ENCODE measurements around the gene PCYT1A. TPM values are rescaled to one million over a fixed set of nuclear protein-coding genes. Genes with fewer than 3 reads are reported as not detected.

PCYT1A gene
- total RNA-seq, 5 donors from 2014 or later (not counting 1 experiment from before 2014, with no cell fraction given) = 61.1 to 87.9 (median 64.1) TPM

DNA sequence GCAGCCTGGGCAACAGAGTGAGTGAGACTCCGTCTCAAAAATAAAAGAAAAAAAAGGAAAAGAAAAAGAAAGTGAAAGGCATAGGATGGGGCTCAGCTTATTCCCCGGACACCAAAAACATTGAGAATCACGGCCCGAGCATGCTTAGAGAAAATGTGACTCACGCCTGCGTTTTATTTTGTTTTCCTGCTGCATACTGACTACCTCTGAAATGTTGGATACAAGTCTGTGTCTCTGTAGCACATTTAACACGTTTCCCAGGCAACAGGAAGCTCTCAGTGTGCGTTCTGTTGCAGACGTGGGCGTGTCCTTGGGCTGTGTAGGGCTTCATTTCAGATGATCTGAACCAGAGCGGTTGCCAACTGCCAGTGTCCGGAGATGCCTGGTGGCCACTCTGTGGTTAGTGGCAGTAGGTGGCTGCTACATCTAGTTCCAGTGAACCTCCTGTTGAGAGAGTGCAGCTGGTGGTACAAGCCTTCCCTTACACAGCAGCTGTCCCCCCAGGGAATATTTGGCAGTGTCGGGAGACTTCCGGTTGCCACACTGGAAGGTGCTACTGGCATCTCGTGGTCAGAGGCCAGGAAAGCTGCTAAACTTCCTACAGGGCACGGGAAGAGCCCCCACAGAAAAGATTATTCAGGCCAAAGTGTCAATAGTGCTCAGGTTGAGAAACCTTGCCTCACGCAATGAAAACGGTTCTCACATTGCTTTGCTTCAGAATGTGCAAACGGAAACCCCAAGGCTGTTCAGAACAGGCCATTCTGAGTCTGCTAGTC, 68.1 kb downstream of the PCYT1A start:
- no peaks in the 10 kb centered on the region for H3K36me3 ChIP-seq (ENCODE audit: control insufficient read depth in 2 of 2, extremely low read depth in 1 of 2, insufficient read depth in 1 of 2, low read length in 1 of 2)
- CTCF ChIA-PET = interaction anchor here (1.1 to 1.2 kb wide), 2 partner anchors 144 to 146 kb away, joined by 3 read pairs; no protein-coding TSS in a partner anchor
- H3K4me1 ChIP-seq (ENCODE audit: control insufficient read depth in 1 of 2, extremely low read depth in 1 of 2, insufficient read depth in 2 of 2, low read length in 2 of 2) = peaks cover 4 to 15% of the 10 kb centered on the region in 2 experiments
- Mint-ChIP-seq H3K27me3 (no peaks in the 10 kb centered on the region), H3K4me3 (peak overlapping the region; percentile 71 to 81 (median 79)), H3K36me3 (no peaks in the 10 kb centered on the region), H3K4me1 (peaks cover 12 to 17% (median 16%) of the 10 kb centered on the region in 3 donors), H3K27ac (peak overlapping the region; percentile 76 to 79), H3K9me3 (no peaks in the 10 kb centered on the region)
- ATAC-seq (replicated peaks in 1 of 4) (peak; percentile 94 to 98 (median 94)), DNase-seq (peak in 34 of 35 experiments; percentile 35 to 78 (median 60))
- H3K27ac ChIP-seq (ENCODE audit: low read length) = peak overlapping the region; percentile 39
- H3K4me3 ChIP-seq (ENCODE audit: control insufficient read depth in 1 of 2, extremely low read depth in 1 of 2, low read length in 1 of 2) = peak overlapping the region; percentile 45 to 47
- H3K9me3 ChIP-seq = no peaks in the 10 kb centered on the region
- H3K27me3 ChIP-seq (replicated peaks in 1 of 2; ENCODE audit: control insufficient read depth in 2 of 2, extremely low read depth in 1 of 2, insufficient read depth in 2 of 2, low read length in 1 of 2) = no peaks in the 10 kb centered on the region
- 14% methylated on average over 17 of the region's 19 CpGs for WGBS (ENCODE audit: insufficient coverage)
- POLR2A ChIA-PET = no interaction called here

DNA sequence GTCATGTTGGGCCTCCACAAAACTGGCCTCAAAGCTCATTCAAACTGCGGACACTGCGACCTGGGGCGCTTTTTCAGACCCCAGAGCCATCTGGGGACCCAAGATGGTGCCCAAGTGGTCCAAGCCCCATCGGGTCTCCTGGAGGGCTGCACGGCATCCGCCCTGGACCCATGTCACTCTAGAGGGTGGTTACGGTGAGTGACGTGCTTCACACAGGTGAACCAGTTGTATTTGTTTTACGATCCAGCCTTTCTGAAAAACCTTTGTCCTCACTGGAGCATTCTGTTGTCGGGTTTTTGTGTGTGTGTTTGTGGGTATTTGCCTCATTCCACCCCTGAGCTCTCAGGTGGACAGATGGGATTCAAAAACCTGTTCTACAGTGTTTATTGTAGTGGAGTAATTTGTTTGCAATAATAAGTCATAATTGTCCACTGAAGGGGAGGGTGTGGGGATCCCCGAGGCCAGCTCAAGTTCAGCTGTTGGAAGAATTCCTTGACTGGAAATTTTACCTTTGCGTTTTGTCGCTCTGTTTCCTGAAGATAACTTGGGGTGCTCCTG, 69.3 kb downstream of the PCYT1A start:
- ChIA-PET CTCF (no interaction called here), POLR2A (no interaction called here)
- no peaks in the 10 kb centered on the region for H3K27me3 ChIP-seq (replicated peaks in 1 of 2; ENCODE audit: control insufficient read depth in 2 of 2, extremely low read depth in 1 of 2, insufficient read depth in 2 of 2, low read length in 1 of 2)
- Mint-ChIP-seq H3K36me3 (no peaks in the 10 kb centered on the region), H3K4me1 (peaks cover 12 to 17% (median 16%) of the 10 kb centered on the region in 3 donors), H3K4me3 (peak overlapping the region; percentile 9 to 34 (median 13)), H3K27ac (peak overlapping the region in 1 of 2 donors; percentile 79), H3K27me3 (no peaks in the 10 kb centered on the region), H3K9me3 (no peaks in the 10 kb centered on the region)
- no peak for ATAC-seq (replicated peaks in 1 of 4)
- H3K4me1 ChIP-seq (ENCODE audit: control insufficient read depth in 1 of 2, extremely low read depth in 1 of 2, insufficient read depth in 2 of 2, low read length in 2 of 2) = peaks cover 4 to 15% of the 10 kb centered on the region in 2 experiments
- no peaks in the 10 kb centered on the region for H3K9me3 ChIP-seq
- DNase-seq = no peak
- no peak overlapping the region for H3K4me3 ChIP-seq (ENCODE audit: control insufficient read depth in 1 of 2, extremely low read depth in 1 of 2, low read length in 1 of 2)
- H3K36me3 ChIP-seq (ENCODE audit: control insufficient read depth in 2 of 2, extremely low read depth in 1 of 2, insufficient read depth in 1 of 2, low read length in 1 of 2) = no peaks in the 10 kb centered on the region
- WGBS (ENCODE audit: insufficient coverage) = 91% methylated on average over 11 of the region's 13 CpGs
- H3K27ac ChIP-seq (ENCODE audit: low read length) = no peak overlapping the region

DNA sequence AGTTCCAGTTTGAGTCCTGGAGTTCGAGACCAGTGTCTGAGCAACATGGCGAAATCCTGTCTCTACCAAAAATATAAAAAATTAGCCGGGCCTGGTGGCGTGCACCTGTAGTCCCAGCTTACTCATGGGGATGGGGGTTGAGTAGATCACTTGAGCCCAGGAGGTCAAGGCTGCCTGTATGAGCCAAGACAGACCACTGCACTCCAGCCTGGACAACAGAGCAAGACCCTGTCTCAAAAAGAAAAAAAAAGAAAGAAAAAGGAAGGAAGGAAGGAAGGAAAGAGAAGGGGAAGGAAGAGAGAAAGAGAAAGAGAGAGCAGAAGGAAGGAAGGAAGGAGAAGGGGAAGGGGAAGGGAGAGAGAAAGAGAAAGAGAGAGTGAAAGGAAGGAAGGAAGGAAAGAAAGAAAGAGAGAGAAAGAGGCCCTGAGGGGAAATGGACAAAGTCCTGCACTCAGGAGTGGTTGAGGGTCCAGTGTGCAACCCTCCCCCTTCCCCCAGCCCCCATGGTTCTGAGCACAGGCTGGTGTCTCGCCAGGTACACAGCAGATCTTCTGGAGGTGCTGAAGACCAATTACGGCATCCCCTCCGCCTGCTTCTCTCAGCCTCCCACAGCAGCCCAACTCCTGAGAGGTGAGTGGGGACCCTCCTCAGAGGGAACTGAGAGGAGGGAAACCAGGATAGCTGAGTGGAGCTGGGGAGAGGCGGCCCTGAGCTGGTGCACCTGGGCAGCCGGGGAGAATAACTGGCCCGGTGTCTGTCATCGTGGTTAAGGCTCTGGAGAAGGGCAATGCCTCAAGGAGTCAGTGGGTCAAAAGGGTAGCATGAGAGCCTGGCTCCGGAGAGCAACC, 70.0 kb downstream of the PCYT1A start:
- WGBS (ENCODE audit: insufficient coverage) = 93% methylated on average over 5 of the region's 12 CpGs
- Mint-ChIP-seq H3K27ac (peak overlapping the region in 1 of 2 donors; percentile 16), H3K9me3 (no peaks in the 10 kb centered on the region), H3K36me3 (no peaks in the 10 kb centered on the region), H3K27me3 (no peaks in the 10 kb centered on the region), H3K4me1 (peaks cover 12 to 17% (median 16%) of the 10 kb centered on the region in 3 donors), H3K4me3 (peak overlapping the region in 2 of 3 donors; percentile 13 to 34)
- ATAC-seq (replicated peaks in 1 of 4) (no peak), DNase-seq (no peak)
- Histone ChIP-seq H3K27ac (ENCODE audit: low read length) (no peak overlapping the region), H3K4me3 (ENCODE audit: control insufficient read depth in 1 of 2, extremely low read depth in 1 of 2, low read length in 1 of 2) (no peak overlapping the region), H3K36me3 (ENCODE audit: control insufficient read depth in 2 of 2, extremely low read depth in 1 of 2, insufficient read depth in 1 of 2, low read length in 1 of 2) (no peaks in the 10 kb centered on the region), H3K9me3 (no peaks in the 10 kb centered on the region), H3K4me1 (ENCODE audit: control insufficient read depth in 1 of 2, extremely low read depth in 1 of 2, insufficient read depth in 2 of 2, low read length in 2 of 2) (peaks cover 4 to 15% of the 10 kb centered on the region in 2 experiments), H3K27me3 (replicated peaks in 1 of 2; ENCODE audit: control insufficient read depth in 2 of 2, extremely low read depth in 1 of 2, insufficient read depth in 2 of 2, low read length in 1 of 2) (no peaks in the 10 kb centered on the region)
- ChIA-PET POLR2A (no interaction called here), CTCF (no interaction called here)

DNA sequence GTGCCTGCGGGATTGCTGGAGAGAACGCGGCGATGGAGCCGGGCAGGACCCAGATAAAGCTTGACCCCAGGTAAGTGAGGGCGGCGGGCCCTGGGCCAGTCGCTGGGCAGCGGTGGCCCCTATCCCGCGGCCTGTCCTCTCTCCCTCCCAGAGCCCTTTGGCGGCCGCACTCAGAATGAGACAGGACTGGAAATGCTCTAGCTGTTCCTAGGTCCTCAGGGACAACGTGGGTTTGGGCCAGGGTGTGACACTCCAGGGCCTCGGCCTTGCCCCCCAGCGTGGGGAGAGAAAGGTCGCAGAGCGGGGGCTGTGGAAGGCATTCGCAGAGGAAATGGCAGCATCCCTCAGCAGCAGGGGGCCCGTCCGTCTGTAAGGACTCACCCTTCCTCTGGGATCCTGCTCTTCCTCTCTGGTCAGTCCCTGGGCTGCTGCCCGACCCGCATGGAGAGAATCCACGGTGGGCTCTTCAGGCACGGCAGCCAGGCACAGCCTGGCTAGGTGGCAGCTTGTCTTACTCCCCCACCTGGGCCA, 70.8 kb downstream of the PCYT1A start:
- H3K36me3 ChIP-seq (ENCODE audit: control insufficient read depth in 2 of 2, extremely low read depth in 1 of 2, insufficient read depth in 1 of 2, low read length in 1 of 2) = no peaks in the 10 kb centered on the region
- no peaks in the 10 kb centered on the region for H3K9me3 ChIP-seq
- ChIA-PET CTCF (no interaction called here), POLR2A (no interaction called here)
- H3K27ac ChIP-seq (ENCODE audit: low read length) = no peak overlapping the region
- Mint-ChIP-seq H3K27me3 (no peaks in the 10 kb centered on the region), H3K27ac (no peak overlapping the region), H3K4me1 (peaks cover 12 to 17% (median 16%) of the 10 kb centered on the region in 3 donors), H3K36me3 (no peaks in the 10 kb centered on the region), H3K9me3 (no peaks in the 10 kb centered on the region), H3K4me3 (no peak overlapping the region)
- DNase-seq (no peak), ATAC-seq (replicated peaks in 1 of 4) (no peak)
- no peaks in the 10 kb centered on the region for H3K27me3 ChIP-seq (replicated peaks in 1 of 2; ENCODE audit: control insufficient read depth in 2 of 2, extremely low read depth in 1 of 2, insufficient read depth in 2 of 2, low read length in 1 of 2)
- H3K4me1 ChIP-seq (ENCODE audit: control insufficient read depth in 1 of 2, extremely low read depth in 1 of 2, insufficient read depth in 2 of 2, low read length in 2 of 2) = peaks cover 4 to 15% of the 10 kb centered on the region in 2 experiments
- WGBS (ENCODE audit: insufficient coverage) = 89% methylated on average over 19 of the region's 25 CpGs
- H3K4me3 ChIP-seq (ENCODE audit: control insufficient read depth in 1 of 2, extremely low read depth in 1 of 2, low read length in 1 of 2) = no peak overlapping the region

DNA sequence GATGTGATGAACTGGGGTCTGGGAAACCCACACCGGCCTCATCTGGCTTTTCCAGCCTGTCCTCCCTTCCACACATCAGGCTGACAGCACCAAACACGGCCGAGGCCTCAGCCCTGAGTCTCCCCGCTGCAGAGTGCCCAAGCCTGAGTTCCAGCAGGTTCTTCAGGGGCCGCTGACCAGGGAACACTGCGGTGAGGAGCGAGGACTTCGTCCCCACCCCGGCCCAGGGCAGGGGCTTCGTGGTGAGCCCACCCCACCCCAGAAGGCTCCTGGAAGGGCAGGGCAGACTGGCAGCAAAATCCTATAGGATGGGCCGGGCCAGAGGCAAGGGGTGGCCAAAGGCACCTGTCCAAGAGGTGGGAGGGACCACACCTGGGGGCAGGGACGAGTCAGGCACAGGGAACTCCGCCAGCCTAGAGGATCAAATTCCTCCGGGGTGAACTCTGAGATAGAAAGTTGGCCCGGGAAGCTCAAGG, 71.4 kb downstream of the PCYT1A start, which contains the start of gene SLC51A:
Gene SLC51A (plus strand): TSS at position 446 of the 476 bp plus-strand sequence. CDS start 179 bp downstream, outside the sequence.
- H3K4me3 Mint-ChIP-seq = peak within 1 kb of the TSS in 1 of 3 donors; percentile 34
- H3K4me1 Mint-ChIP-seq = peaks cover 12 to 17% (median 16%) of the 10 kb centered on the region in 3 donors
- peak within 1 kb of the TSS in 1 of 2 donors; percentile 16 for H3K27ac Mint-ChIP-seq
- H3K4me3 ChIP-seq (ENCODE audit: control insufficient read depth in 1 of 2, extremely low read depth in 1 of 2, low read length in 1 of 2) = no peak within 1 kb of the TSS
- ChIA-PET POLR2A (no interaction called here), CTCF (no interaction called here)
- no peaks in the 10 kb centered on the region for H3K36me3 ChIP-seq (ENCODE audit: control insufficient read depth in 2 of 2, extremely low read depth in 1 of 2, insufficient read depth in 1 of 2, low read length in 1 of 2)
- 84% methylated on average over 12 of the region's 15 CpGs for WGBS (ENCODE audit: insufficient coverage)
- no peaks in the 10 kb centered on the region for H3K36me3 Mint-ChIP-seq
- H3K27me3 ChIP-seq (replicated peaks in 1 of 2; ENCODE audit: control insufficient read depth in 2 of 2, extremely low read depth in 1 of 2, insufficient read depth in 2 of 2, low read length in 1 of 2) = no peaks in the 10 kb centered on the region
- no peaks in the 10 kb centered on the region for H3K9me3 Mint-ChIP-seq
- no peaks in the 10 kb centered on the region for H3K27me3 Mint-ChIP-seq
- no peaks in the 10 kb centered on the region for H3K9me3 ChIP-seq
- H3K27ac ChIP-seq (ENCODE audit: low read length) = no peak within 1 kb of the TSS
- DNase-seq (no peak), ATAC-seq (replicated peaks in 1 of 4) (no peak)
- H3K4me1 ChIP-seq (ENCODE audit: control insufficient read depth in 1 of 2, extremely low read depth in 1 of 2, insufficient read depth in 2 of 2, low read length in 2 of 2) = peaks cover 4 to 15% of the 10 kb centered on the region in 2 experiments

All from T-cell (primary cell).